Measurements from ENCODE around the gene LIPA. TPM values are rescaled to one million over a fixed set of nuclear protein-coding genes. Genes with fewer than 3 reads are reported as not detected.

LIPA gene
- total RNA-seq, 2 experiments from 2014 or later, result 23.5 to 29.2 TPM

DNA sequence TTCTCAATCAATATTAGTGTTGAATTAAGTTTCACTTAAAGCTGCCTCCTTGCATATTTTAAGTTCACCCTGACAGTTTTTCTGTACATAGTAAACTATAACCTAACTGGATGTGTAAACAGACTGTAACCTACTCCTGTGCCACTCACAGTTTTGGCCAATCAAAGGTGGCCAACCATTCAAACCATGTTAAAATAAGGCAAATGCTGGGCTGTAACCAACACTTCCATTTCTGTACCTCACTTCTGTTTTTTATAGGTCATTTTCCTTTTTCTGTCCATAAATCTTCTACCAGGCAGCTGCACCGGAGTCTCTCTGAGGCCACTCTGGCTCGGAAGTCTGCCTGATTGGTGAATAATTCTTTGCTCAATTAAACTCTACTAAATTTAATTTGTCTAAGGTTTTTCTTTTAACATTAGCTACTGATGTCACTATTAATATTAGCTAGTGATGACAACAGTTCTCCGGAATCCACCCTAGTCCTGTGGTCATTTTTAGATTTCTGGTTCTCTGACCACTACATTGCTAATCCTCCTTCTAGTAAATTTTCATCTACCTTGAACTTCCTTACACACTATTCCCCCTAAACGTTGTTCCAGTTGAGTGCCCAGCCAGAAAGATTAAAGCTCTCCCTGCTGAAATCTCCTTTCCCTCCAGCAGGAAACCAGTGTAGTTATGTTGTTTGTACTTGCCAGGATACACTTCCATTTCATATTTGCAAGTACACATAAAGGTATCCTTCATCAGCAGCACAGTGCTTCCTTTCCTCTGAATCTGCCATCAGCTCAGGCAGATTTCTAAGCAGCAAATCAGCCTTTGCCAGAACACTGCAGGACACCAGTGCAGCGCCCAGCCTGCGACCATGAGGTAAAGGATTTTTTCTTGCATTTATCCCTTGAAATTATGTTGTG is 31.7 kb upstream of the LIPA start:
- DNase-seq, result no peak

DNA sequence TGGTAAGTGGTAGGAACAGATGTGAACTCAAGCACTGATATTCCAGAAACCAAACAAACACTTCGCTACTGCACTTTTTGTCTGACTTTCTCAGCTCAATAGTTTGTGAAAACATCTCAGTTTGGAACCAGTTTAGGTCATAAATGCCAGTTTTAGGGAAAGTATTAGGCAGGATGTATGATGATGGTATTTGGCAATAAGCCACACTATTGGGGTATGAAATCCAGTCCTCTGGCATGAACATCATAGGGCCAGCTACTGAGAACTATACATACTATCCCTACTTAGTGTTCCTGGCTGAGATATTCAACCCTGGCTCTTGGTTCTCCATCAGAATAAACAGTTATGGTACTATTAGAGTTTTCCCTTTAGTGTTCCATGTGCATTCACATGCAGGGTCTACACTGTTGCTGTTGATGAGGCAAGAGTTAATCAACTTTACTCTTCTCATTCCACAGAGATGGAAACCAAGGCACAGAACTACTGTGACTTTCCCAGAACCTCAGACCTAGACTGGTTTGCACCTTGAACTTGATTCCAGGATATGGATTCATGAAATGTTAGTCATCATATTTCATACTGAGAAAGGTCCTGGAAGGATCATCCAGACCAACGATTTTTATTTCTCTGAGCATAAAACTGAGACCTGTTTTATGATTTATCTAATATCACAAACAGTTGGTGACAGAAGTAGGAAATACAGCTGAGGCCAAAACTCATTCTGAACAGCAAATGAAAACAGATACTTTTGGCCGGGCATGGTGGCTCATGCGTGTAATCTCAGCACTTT is 30.2 kb upstream of the LIPA start:
- no peak for DNase-seq
- Mint-ChIP-seq H3K36me3 (ENCODE audit: low read depth) (no peaks in the 10 kb centered on the region), H3K4me3 (no peak overlapping the region), H3K27me3 (ENCODE audit: low read depth) (peaks cover 26% of the 10 kb centered on the region), H3K4me1 (ENCODE audit: low read depth) (no peaks in the 10 kb centered on the region), H3K9me3 (ENCODE audit: insufficient read depth) (no peaks in the 10 kb centered on the region), H3K27ac (no peak overlapping the region)
- ChIA-PET POLR2A (no interaction called here), CTCF (no interaction called here)
- ATAC-seq, result no peak

More for the DNA sequence above, 31.7 kb upstream of the LIPA start:
- H3K27me3 Mint-ChIP-seq (ENCODE audit: low read depth), result peaks cover 17% of the 10 kb centered on the region
- ChIA-PET CTCF (interaction anchor here (1.2 kb wide), 1 partner anchor 86 kb away, joined by 5 read pairs; no protein-coding TSS in a partner anchor), POLR2A (interaction anchor here (0.6 kb wide), 1 partner anchor 90 kb away, joined by 3 read pairs; no protein-coding TSS in a partner anchor)
- H3K4me1 Mint-ChIP-seq (ENCODE audit: low read depth), result no peaks in the 10 kb centered on the region
- no peak for ATAC-seq
- H3K4me3 Mint-ChIP-seq, result no peak overlapping the region
- H3K27ac Mint-ChIP-seq, result no peak overlapping the region
- no peaks in the 10 kb centered on the region for H3K9me3 Mint-ChIP-seq (ENCODE audit: insufficient read depth)
- H3K36me3 Mint-ChIP-seq (ENCODE audit: low read depth), result no peaks in the 10 kb centered on the region

DNA sequence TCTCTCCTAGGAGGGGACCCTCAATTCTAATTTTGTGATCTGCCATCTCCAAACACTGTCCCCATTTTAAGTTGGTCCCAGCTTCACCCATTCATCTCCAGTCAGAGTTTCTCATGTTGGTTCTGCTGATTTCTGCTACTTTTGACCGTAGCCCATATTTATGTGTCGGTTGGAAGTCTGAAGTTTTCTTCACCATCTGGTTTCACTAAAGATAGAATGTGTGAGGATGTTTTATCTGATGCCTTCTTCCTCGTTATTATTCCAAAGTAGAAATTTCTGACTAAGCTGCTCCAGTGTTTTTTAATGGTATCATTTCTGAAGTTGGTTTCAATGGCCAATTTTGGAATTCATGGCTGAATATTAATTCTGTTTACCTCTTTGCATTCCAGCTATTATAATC is 28.9 kb upstream of the LIPA start:
- no peaks in the 10 kb centered on the region for H3K9me3 Mint-ChIP-seq (ENCODE audit: insufficient read depth)
- CTCF ChIA-PET, result no interaction called here
- H3K27me3 Mint-ChIP-seq (ENCODE audit: low read depth), result peaks cover 23% of the 10 kb centered on the region
- POLR2A ChIA-PET, result no interaction called here
- no peak overlapping the region for H3K27ac Mint-ChIP-seq
- no peaks in the 10 kb centered on the region for H3K4me1 Mint-ChIP-seq (ENCODE audit: low read depth)
- no peak overlapping the region for H3K4me3 Mint-ChIP-seq
- no peaks in the 10 kb centered on the region for H3K36me3 Mint-ChIP-seq (ENCODE audit: low read depth)
- no peak for DNase-seq
- ATAC-seq, result no peak

DNA sequence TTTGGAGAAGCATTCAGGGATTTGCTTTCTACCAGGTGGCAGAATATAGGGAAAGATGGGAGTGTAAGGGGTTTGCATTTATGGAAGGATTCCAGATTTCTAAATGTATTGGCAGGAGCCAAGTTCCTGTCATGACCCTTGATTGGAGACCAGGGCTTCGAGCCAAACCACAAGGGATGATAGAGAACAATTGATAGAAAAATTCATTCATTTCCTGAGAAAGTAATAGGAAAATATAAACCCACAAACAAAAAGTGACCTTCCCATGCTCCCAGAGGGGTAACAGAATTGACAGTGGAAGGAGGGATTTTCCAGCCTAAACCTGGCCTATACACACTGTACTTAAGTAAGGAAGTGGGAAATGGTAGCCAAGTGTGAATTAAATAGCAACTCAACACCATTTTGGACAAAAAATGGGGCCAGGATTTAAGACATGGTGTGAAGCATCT is 27.9 kb upstream of the LIPA start:
- ChIA-PET CTCF (no interaction called here), POLR2A (no interaction called here)
- ATAC-seq, result no peak
- Mint-ChIP-seq H3K4me3 (no peak overlapping the region), H3K9me3 (ENCODE audit: insufficient read depth) (no peaks in the 10 kb centered on the region), H3K36me3 (ENCODE audit: low read depth) (no peaks in the 10 kb centered on the region), H3K27ac (no peak overlapping the region), H3K4me1 (ENCODE audit: low read depth) (no peaks in the 10 kb centered on the region), H3K27me3 (ENCODE audit: low read depth) (peaks cover 26% of the 10 kb centered on the region)
- no peak for DNase-seq

DNA sequence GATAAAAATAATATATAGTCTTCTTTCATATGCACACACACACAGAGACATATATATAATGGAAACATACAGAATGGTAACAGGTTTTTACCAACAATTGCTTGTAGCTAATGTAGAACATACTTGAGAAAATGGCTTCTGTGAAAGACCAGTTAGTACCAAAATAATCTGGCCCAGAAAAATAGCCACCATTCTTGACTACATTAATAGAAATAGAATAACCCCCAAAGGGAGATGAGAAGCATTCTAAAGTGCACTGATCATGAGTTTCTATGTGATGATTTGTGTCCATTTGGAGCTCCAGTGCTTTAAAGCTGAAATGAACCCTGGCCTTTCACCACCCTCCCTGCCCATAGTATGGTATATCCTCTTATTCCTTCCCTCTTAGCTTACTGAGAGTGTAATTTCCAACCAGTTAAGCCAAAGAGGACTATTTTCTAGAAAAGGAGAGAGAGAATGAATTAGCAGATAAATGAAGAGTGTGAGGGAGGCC is 27.4 kb upstream of the LIPA start:
- H3K36me3 Mint-ChIP-seq (ENCODE audit: low read depth), result no peaks in the 10 kb centered on the region
- peaks cover 27% of the 10 kb centered on the region for H3K27me3 Mint-ChIP-seq (ENCODE audit: low read depth)
- no peak for DNase-seq
- ChIA-PET CTCF (no interaction called here), POLR2A (no interaction called here)
- no peak overlapping the region for H3K4me3 Mint-ChIP-seq
- H3K4me1 Mint-ChIP-seq (ENCODE audit: low read depth), result no peaks in the 10 kb centered on the region
- ATAC-seq, result no peak
- no peak overlapping the region for H3K27ac Mint-ChIP-seq
- H3K9me3 Mint-ChIP-seq (ENCODE audit: insufficient read depth), result no peaks in the 10 kb centered on the region

DNA sequence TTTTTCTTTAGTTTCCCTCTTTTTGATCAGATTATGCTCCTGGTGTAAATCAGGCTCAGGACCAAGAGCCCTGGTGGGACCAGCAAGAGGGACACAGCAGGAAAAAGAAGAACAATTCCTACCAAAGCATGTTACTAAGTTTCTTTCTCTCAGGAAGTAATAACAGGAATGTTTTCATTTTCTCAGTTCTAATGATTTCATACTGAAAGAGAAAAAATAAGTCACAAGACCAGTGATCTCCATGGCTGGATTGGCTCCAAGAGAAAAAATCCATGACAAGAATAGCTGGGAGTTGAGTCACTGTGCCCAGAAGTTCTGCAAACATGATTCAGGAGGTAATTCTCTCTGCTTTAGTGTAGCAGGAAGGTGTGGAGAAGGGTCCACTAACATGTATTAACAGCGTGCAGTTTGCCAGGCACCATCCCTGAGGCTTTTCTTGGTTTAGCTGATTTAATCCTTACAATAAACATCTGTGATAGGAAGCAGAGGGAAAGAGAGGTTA is 26.5 kb upstream of the LIPA start:
- H3K4me3 Mint-ChIP-seq, result no peak overlapping the region

DNA sequence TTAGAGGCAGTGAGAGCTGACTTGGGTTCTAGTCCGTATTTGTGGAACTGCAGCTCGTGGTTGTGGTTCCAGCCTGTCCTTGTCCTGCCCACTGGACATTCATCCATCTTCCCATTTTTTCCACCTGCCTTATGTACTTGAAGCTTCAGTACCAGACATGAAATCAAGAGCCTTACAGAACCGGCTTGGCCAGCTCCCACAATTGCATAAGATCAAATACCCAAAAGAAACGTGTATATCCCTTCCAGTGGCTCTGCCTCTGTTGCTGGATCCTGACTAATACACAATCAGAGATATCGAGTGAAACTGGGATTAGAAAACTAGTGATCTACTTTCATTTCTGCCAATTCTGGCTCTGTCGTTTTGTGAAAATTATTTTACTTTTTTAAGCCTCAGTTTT is 23.8 kb upstream of the LIPA start:
- Mint-ChIP-seq H3K27ac (no peak overlapping the region), H3K27me3 (ENCODE audit: low read depth) (peaks cover 37% of the 10 kb centered on the region), H3K4me1 (ENCODE audit: low read depth) (no peaks in the 10 kb centered on the region), H3K9me3 (ENCODE audit: insufficient read depth) (no peaks in the 10 kb centered on the region), H3K36me3 (ENCODE audit: low read depth) (no peaks in the 10 kb centered on the region), H3K4me3 (no peak overlapping the region)
- DNase-seq (no peak), ATAC-seq (no peak)
- ChIA-PET CTCF (interaction anchor here (1.1 to 1.3 kb wide), 2 partner anchors 17 to 287 kb away, joined by 3 to 4 read pairs; no protein-coding TSS in a partner anchor), POLR2A (no interaction called here)

More for the DNA sequence above, 26.5 kb upstream of the LIPA start:
- no peak for DNase-seq
- Mint-ChIP-seq H3K27ac (no peak overlapping the region), H3K9me3 (ENCODE audit: insufficient read depth) (no peaks in the 10 kb centered on the region), H3K4me1 (ENCODE audit: low read depth) (no peaks in the 10 kb centered on the region), H3K27me3 (ENCODE audit: low read depth) (peaks cover 29% of the 10 kb centered on the region), H3K36me3 (ENCODE audit: low read depth) (no peaks in the 10 kb centered on the region)
- ATAC-seq, result no peak
- ChIA-PET CTCF (no interaction called here), POLR2A (no interaction called here)

DNA sequence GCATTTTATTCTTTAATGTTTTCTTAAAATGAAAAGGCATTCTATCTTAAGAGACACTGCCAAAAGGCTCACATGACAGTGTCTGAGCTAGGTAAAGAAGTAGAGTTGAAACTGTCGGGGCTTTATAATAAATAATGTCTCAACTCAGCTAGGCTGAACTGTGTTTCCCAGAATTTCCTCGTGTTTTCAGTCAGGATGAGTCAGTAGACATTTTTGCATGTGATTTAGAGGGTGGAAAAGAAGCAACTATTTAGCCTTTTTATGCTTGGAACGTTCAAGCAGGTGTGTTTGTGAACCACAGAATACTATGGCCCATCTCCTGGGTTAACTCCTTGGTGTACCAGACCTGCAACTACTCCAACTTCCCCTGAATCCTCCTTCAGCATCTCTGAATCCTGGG is 23.4 kb upstream of the LIPA start:
- ATAC-seq (no peak), DNase-seq (no peak)
- Mint-ChIP-seq H3K27ac (no peak overlapping the region), H3K27me3 (ENCODE audit: low read depth) (peaks cover 37% of the 10 kb centered on the region), H3K36me3 (ENCODE audit: low read depth) (no peaks in the 10 kb centered on the region), H3K9me3 (ENCODE audit: insufficient read depth) (no peaks in the 10 kb centered on the region), H3K4me1 (ENCODE audit: low read depth) (no peaks in the 10 kb centered on the region), H3K4me3 (no peak overlapping the region)
- ChIA-PET POLR2A (no interaction called here), CTCF (interaction anchor here (1.3 kb wide), 1 partner anchor 287 kb away, joined by 3 read pairs; no protein-coding TSS in a partner anchor)

DNA sequence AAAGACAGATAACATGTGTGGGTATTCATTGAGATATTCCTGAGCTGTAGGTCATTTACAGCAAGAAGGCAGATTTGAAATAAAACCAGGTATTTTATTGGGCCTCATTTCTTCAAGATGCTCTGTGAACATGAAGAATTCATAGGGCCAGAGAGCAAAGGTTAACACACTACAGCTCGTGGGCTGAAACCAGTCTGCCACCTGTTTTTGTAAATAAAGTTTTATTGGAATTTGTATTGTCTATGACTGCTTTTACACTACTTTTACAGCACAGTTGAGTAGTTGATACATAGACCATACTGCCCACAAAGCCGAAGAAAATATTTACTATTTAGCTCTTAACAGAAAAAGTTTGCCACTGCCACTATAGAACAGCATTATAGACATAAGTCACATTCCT is 22.1 kb upstream of the LIPA start:
- no peak for ATAC-seq
- H3K27ac Mint-ChIP-seq, result no peak overlapping the region
- POLR2A ChIA-PET, result interaction anchor here (1.3 kb wide), 1 partner anchor 22 kb away, joined by 3 read pairs; the partner anchor contains the start of gene LIPA

DNA sequence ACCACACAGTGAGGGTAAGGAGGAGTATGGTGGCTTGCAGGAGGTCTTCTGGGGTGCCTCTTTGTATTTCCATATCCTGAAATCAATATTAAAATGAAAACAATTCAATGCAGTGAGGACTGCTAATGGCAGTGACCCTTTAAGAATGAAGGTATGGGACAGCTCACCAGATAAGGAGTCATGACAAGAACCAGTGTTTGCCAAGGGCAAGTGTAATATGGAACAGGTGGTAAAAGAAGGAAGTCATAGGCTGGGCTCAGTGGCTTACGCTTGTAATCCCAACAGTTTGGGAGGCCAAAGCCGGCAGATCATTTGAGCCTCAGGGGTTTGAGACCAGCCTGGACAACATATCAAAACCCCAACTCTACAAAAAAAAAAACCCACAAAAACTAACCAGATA is 20.0 kb upstream of the LIPA start:
- ChIA-PET CTCF (no interaction called here), POLR2A (no interaction called here)
- Mint-ChIP-seq H3K4me1 (ENCODE audit: low read depth) (peaks cover 2% of the 10 kb centered on the region), H3K4me3 (no peak overlapping the region), H3K27me3 (ENCODE audit: low read depth) (peaks cover 30% of the 10 kb centered on the region), H3K27ac (no peak overlapping the region), H3K9me3 (ENCODE audit: insufficient read depth) (no peaks in the 10 kb centered on the region), H3K36me3 (ENCODE audit: low read depth) (no peaks in the 10 kb centered on the region)
- ATAC-seq, result no peak
- DNase-seq, result no peak

More for the DNA sequence above, 22.1 kb upstream of the LIPA start:
- Mint-ChIP-seq H3K4me3 (no peak overlapping the region), H3K9me3 (ENCODE audit: insufficient read depth) (no peaks in the 10 kb centered on the region), H3K36me3 (ENCODE audit: low read depth) (no peaks in the 10 kb centered on the region), H3K27me3 (ENCODE audit: low read depth) (peaks cover 37% of the 10 kb centered on the region), H3K4me1 (ENCODE audit: low read depth) (no peaks in the 10 kb centered on the region)
- no peak for DNase-seq
- CTCF ChIA-PET, result interaction anchor here (0.9 to 1.0 kb wide), 2 partner anchors 29 to 153 kb away, joined by 3 read pairs; no protein-coding TSS in a partner anchor

DNA sequence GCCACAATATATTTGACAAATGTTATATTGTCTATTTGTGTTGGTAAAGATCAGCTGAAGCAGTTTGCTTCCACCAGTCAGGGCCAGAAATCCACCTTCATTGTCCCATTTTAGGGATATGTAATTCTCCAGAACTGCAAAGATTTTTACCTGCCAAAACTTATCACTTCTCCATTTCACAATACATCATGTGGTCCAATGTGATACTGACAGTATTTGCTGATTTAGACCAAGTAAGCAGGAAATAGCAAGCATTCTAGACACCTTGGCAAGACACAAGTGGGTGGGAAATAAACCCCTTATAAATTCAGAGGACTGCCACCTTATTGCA is 18.5 kb upstream of the LIPA start:
- no peaks in the 10 kb centered on the region for H3K36me3 Mint-ChIP-seq (ENCODE audit: low read depth)
- ATAC-seq (no peak), DNase-seq (no peak)
- no peak overlapping the region for H3K4me3 Mint-ChIP-seq
- H3K27me3 Mint-ChIP-seq (ENCODE audit: low read depth), result peaks cover 28% of the 10 kb centered on the region
- ChIA-PET CTCF (interaction anchor here (1.1 to 1.5 kb wide), 4 partner anchors 57 to 144 kb away, joined by 3 to 4 read pairs (median 4); partner anchors contain the start of genes IFIT3 and IFIT5), POLR2A (interaction anchor here (0.5 kb wide), 1 partner anchor 71 kb away, joined by 3 read pairs; no protein-coding TSS in a partner anchor)
- H3K9me3 Mint-ChIP-seq (ENCODE audit: insufficient read depth), result no peaks in the 10 kb centered on the region
- peaks cover 2% of the 10 kb centered on the region for H3K4me1 Mint-ChIP-seq (ENCODE audit: low read depth)
- no peak overlapping the region for H3K27ac Mint-ChIP-seq
